ENCODE measurements around the gene IFNE. TPM values are rescaled to one million over a fixed set of nuclear protein-coding genes. Genes with fewer than 3 reads are reported as not detected.

Gene IFNE, protein sequence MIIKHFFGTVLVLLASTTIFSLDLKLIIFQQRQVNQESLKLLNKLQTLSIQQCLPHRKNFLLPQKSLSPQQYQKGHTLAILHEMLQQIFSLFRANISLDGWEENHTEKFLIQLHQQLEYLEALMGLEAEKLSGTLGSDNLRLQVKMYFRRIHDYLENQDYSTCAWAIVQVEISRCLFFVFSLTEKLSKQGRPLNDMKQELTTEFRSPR
- not detected in 2 replicates for total RNA-seq (2014; rRNA removed; shearing (Covaris generic))

DNA sequence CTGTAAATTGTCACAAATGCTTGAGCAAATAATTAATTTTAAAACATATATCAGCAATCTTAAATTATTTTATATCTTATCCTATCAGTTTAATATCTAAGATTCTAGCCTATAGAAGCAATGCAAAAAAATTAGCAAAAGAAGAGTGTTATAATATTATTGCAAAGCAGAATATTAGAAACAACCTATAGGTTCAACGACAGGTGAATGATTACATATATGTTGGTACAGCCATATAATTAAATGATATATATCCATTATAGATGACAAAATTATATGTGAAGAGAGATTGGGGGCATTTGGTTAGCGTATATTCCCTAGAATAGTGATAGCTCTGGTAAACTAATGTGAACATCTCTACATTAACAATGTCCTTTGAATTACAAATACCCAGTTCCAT, at the start of gene IFNE:
Gene IFNE (minus strand): TSS at position 101 of the 400 bp plus-strand sequence. CDS start 619 bp downstream, outside the sequence.
- no peak for DNase-seq (ENCODE audit: low spot score)

DNA sequence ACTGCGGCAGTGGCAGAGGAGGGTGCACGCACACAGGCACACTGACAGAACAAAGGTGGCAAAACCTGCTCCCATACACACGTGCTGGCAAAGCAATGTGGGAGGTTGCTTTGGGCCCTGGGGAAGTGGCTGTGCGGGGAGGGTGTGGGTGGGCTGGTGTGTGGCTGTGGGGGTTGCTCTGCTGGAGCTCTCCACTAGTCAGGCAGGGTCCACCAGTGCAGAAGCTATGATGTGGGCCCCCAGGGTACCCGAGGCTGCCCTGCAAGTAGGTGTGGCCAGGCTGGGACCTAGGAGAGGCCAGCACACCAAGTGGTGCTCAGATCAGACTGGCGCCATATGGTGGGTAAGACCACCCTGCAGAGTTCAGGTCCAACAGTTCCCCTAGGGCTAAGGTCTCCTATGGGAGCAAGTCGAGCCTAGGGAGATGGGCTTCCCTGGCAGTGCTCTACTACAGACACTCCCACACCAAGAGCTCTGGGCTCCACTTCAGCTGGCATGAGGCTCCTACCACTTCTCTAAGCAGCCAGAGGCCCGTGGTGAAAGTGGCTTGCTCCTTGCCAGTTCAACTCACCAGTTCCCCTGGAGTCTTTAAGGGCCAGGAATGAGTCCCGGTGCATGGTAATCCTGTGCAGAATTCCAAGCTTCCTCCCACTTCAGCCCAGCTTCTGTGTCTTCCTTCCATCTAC, 46.2 kb upstream of the IFNE start:
- DNase-seq (ENCODE audit: low spot score), result no peak

DNA sequence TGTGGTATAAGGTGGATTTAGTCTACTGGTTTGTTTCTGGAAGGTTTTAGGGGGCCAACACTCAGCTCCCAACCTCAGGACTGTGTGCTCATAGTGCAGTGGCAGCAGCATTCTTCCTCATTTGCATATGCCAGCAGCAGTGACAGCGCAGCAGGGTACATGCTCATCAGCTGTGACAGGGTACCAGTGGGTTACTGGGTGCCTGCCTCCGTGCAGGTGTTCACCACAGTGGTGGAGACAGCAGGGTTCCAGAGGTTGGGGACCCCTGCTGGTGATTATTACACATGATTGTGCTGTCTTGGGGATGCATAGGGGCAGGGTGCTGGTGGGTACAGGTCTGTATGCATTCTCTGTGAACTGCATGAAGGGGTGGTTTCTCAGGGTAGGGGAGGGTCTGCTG, 45.5 kb upstream of the IFNE start:
- DNase-seq (ENCODE audit: low spot score), result no peak

DNA sequence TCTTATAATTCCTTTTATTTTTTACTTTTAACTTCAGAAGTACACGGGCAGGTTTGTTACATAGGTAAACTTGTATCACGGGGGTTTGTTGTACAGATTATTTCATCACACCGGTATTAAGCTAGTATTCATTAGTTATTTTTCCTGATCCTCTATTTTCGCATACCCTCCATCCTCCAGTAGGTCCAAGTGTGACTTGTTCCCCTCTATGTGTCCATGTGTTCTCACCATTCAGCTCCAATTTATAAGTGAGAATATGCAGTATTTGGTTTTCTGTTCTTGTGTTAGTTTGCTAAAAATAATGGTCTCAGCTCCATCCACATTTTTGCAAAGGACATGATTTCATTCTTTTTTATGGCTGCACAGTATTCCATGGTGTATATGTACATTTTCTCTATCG, 43.1 kb upstream of the IFNE start:
- DNase-seq (ENCODE audit: low spot score), result no peak

DNA sequence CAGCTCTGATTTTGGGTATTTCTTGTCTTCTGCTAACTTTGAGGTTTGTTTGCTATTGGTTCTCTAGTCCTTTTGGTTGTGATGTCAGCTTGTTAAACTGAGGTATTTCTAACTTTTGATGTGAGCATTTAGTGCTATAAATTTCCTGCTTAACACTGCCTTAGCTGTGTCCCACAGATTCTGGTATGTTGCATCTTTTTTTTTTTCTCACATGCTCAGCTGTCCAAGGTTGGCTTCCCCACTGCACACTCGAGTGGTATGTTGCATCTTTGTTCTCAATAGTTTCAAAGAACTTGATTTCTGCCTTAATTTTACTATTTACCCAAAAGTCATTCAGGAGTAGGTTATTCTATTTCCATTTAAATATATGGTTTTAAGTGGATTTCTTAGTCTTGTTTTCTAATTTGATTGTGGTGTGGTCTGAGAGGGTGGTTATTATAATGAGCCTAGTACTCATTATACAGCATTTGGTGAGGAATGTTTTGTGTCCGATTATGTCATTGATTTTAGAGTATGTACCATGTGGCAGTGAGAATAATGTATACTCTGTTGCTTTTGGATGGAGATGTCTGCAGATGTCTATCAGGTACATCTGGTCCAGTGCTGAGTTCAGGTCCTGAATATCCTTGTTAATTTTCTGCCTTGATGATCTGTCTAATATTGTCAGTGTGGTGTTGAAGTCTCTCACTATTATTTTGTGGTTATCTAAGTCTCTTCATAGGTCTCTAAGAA, 42.2 kb upstream of the IFNE start:
- DNase-seq (ENCODE audit: low spot score), result no peak

DNA sequence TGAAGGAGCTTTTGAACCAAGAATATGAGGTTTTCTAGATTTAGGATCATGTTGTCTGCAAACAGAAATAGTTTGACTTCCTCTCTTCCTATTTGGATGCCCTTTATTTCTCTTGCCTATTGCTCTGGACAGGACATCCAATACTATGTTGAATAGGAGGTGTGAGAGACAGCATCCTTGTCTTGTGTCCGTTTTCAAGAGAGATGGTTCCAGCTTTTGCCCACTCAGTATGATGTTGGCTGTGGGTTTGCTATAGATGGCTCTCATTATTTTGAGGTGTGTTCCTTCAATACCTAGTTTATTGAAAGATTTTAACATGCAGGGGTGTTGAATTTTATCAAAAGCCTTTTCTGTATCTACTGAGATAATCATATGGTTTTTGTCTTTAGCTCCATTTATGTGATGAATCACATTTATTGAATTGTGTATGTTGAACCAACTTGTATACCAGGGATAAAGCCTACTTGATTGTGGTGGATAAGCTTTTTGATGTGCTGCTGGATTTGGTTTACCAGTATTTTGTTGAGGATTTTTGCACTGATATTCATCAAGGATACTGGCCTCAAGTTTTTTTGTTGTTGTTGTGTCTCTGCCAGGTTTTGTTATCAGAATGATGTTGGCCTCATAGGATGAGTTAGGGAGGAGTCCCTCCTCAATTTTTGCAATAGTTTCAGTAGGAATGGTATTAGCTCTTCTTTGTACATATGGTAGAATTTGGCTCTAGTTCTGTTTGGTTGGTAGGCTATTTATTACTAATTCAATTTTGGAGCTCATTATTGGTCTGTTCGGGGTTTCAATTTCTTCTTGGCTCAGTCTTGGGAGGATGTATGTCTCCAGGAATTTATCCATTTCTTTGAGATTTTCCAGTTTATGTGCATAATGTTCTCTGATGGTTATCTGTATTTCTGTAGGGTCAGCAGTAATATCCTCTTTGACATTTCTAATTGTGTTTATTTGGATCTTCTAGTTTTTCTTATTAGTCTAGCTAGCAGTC, 41.2 kb upstream of the IFNE start:
- DNase-seq (ENCODE audit: low spot score), result no peak

DNA sequence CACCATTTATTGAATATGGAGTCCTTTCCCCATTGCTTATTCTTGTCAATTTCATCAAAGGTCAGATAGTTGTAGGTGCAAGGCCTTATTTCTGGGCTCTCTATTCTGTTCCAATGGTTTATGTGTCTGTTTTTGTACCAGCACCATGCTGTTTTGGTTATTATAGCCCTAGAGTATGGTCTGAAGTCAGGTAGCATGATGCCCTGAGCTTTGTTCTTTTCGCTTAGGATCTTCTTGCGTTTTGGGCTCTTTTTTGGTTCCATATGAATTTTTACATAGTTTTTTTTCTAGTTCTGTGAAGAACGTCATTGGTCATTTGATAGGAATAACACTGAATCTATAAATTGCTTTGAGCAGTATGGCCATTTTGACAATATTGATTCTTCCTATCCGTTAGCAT, 40.2 kb upstream of the IFNE start:
- no peak for DNase-seq (ENCODE audit: low spot score)

DNA sequence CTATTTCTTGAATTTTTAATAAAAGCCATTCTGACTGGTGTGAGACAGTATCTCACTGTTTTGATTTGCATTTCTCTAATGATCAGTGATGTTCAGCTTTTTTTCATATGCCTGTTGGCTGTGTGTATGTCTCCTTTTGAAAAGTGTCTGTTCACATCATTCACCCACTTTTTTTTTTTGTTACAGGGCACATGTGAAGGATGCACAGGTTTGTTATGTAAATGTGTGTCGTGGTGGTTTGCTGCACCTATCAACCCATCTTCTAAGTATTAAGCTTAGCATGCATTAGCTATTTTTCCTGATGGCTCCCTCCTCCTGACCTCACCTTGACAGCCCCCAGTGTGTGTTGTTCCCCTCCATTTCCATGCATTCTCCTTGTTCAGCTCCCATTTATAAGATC, 39.3 kb upstream of the IFNE start:
- no peak for DNase-seq (ENCODE audit: low spot score)

DNA sequence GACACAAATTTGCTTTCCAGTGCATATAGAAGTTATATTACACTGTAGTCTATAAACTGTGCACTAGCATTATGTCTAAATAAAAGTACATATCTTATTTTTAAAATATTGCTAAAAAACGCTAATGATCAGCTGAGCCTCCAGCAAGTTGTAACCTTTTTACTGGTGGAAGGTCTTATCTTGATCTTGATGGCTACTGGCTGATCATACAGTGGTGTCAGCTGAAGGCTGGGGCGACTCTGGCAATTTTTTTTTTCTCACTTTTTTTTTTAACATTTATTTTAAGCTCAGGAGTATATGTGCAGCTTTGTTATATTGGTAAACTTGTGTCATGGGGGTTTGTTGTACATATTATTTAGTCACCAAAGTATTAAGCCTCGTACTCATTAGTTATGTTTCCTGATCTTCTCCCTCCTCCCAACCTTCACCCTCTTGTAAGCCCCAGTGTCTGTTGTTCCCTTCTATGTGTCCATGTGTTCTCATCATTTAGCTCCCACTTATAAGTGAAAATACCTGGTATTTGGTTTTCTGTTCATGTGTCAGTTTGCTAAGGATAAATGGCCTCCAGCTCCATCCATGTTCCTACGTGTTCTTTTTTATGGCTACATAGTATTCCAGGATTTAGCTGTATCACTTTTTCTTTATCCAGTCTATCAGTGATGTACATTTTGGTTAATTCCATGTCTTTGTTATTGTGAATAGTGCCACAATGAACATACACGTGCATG, 38.6 kb upstream of the IFNE start:
- DNase-seq (ENCODE audit: low spot score), result no peak

DNA sequence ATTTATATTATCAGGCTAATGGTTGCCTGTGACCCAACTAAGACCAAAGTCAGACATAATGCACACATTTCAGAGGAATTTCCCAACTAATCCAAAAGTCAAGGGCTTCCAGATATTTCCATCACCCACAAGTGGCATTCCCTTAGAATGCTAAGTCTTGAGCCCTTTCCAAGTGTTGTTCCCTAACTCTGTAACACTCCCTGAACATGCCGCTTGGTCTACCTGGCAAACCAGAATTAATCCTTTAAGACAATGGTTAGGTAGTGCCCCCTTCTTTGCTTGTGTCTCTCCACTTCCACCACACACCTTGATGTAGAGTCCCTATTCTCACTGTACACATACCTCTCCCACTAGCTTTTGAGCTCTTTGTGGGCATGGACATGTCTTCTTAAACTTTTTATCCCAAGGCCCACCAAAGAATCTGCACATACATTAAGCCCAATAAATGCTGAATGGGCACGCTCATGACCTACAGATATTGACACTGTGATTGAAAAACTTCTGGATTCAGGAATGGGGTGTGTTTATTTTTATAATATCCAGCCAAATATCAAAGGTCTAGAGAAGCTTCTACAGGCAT, 37.8 kb upstream of the IFNE start:
- DNase-seq (ENCODE audit: low spot score), result no peak

DNA sequence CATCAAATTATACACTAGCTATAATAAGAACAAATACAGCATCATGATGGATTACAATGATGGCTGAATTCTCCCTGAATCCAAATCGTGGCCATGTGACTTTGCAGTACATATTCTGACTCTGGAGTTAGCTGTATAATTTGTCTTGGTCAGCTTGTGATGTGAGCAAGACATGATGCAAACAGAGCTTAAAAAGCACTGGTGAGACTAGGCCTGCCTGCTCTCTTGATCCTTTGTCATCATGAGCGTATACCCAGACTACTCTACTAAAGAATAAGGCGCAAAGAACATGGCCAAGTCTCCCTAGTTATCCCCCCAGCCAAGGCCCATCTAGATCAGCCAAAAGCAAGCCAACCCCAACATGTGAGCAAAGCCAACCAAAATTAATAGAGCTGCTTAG, 34.7 kb upstream of the IFNE start:
- DNase-seq (ENCODE audit: low spot score), result no peak

DNA sequence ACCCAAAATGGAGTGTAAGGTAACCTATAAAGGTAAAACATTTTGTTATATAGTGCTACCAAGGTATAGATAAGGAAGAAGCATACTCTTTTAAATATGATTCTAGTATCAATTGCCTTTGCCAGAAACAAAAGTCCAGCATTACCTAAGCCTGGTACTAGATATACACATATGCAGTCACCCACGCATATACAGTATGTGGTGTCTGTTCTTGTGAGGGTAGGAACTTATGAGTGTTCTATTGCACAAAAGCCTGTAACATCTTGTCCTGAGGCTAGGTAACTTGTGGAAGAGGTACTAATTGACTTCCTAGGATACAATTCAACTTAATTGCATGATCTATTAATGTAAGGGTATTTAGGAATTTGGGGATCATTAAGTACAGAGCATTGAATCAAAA, 31.3 kb upstream of the IFNE start:
- no peak for DNase-seq (ENCODE audit: low spot score)

DNA sequence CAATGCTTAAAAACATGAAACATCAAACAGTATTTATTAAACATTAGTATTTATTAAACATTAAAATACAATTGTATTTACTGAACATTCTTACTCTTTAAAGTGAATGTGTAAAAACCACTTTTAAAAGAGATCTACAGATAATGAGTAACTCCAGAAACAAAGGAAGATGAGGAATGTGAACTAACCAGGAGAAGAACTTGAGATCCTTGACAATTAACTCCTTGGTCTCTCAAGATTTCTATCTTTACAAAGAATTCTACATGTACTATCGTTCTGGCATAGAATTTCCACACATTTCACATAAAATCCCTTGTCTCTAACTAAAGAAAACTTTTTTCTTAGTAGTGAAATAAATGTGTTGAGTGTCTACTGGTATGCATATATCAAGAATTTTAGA, 28.7 kb upstream of the IFNE start:
- no peak for DNase-seq (ENCODE audit: low spot score)

DNA sequence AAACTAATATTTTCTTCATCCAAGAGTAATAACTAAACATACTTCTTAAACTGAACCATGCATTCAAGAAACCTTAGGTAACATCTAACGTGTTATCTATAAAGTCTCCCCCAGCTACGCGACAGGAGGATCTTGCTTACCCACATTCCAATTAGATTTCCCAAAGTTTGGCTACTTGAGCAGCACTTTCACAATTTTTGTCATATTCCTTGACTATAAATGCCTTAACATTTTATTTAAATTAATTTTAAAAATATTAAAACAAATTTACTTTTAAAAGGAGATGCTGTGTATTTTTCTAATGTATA, 25.3 kb upstream of the IFNE start:
- no peak for DNase-seq (ENCODE audit: low spot score)

DNA sequence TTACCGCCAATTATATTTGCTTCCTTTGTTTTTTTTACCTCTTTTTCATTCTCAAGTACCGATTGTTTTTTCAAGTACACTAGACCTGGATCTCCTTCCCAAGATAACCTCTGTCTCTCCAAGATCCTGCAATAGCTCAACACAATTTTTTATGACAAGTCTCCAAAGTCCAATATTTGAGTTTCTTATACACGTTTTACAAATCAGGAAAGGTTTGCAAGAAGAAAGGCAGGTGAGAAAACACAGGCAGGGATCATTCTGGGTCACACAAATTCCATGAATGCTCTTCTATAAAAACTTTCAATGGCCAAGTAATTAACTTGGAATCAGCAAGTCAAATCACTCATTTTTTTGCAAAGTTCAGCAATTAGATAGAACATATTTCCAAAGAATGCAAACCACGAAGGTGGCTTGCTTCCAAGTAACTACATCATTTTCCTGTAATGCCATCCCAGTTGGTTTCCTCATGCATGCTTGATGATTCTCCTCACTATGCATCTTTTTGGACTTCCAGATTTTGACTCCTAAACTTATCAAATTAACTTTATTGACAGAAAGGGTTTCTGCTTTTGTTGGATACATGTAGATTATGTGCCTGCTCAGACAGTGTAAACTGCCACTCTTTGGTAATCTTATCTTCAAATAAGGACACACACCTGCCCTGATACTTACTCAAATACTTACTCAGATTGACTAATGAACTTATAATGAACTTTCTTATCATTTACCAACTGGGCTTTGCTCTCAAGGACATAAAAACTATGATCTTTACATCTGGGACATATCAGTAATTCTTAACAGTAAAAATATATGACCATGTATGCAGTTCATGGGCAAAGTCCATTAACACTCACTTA, 24.7 kb upstream of the IFNE start:
- DNase-seq (ENCODE audit: low spot score), result no peak

DNA sequence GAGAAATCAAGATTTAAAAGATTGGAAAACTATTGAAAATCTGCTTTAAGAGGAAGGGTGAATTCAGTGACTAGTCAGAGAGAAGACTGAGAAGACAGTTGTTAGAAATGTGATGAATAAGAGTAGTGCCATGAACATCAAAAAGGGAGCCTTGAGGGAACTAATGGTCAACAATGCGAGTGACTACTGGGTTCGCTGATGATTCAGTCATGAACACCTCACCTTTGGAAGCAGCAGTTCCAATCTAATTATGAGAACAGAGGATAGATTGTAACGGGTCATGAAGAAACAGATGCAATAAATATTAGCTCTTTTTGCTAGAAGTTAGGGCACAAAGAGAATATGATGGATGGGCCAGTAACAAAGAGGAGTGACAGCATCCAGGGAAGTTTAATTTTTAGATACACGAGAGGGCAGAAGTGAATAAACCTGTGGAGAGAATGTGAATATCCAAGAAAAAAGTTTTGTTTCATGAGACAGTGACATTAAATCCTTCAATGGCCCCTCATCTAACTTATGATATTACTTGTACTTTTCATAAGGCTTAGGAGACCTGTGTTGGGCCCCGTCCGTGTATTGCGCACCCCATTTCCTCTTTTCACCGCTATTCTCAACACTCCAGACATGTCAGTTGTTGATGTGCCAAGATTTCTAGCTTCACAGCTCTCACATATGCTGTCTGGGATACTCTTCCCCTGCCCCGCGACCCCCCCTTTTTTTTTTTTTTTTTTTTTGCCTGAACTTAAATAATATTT, 23.5 kb upstream of the IFNE start:
- DNase-seq (ENCODE audit: low spot score), result no peak

DNA sequence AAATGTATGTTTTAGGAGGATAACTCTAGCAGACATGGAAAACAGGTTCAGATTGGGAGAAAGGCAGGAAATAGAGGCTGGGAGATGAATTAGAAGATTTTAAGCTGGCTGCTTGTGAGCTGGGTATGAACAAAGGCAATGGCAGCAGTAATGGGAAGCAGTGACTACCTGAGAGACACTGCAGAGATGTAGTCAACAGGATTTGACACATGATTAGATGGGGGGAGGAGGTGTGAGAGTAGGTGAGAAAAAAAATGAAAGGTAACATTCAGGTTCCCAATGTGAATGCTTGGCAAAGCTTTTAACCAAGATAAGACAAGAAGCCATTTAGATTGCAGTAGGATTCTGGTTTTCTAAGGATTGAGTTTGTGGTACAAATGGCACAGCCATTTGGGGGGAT, 22.8 kb upstream of the IFNE start:
- DNase-seq (ENCODE audit: low spot score), result no peak

DNA sequence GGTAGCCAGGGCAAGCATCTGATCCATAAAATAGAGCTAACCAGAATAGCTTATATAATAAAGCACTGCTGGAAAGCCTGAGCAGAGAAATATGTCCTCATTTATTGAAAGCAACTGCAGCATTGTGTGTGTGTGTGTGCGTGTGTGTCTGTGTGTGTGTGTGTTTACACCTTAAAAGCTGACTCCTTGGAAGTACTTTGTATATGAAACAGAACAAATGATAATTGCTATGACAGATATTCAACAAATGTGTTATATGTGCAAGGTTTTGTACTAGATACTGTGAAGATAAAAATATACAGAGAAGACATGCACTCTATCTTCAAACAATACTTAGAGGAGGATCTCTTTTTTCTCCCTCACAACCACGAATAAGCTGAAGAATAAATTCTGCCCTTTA, 22.0 kb upstream of the IFNE start:
- DNase-seq (ENCODE audit: low spot score), result no peak

DNA sequence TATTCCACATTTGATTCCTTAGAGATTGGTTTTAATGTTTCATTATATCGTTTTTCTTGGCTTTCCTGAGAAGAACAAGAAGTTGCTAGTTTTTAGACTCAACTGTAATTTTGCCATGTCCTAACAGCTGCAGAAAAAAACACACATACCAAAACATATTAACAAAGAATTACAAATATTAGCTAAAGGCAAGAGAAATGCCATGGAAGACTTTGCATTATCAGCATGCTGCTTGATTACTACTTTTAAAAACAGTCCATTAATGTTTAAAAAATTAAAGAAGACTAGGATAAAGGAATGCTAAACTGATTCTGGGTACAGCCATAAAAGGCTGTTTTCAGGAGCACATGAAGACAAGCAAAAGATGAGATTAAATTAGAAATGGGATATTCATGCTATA, 20.5 kb upstream of the IFNE start:
- no peak for DNase-seq (ENCODE audit: low spot score)
